HG02642 (cell line): ENCODE results near the gene MTCL3.
"Not testable (repeated sequence)": the region's sequence is repeated elsewhere in the genome, so short reads cannot be mapped to it uniquely, and the experiment has no call there.

Experiments used
- ATAC-seq: cut with Tn5 transposase; IDR thresholded peaks from one replicate; pipeline ENCODE4 v1.9.1; 2021; ENCODE audit warnings: mild to moderate bottlenecking; ENCODE audit not compliant: unreplicated experiment, poor library complexity

MTCL3 gene

GRCh38 chr6:127441881-127442280 lies 77.3 kb downstream of the MTCL3 start:
- ATAC-seq: no peak

DNA sequence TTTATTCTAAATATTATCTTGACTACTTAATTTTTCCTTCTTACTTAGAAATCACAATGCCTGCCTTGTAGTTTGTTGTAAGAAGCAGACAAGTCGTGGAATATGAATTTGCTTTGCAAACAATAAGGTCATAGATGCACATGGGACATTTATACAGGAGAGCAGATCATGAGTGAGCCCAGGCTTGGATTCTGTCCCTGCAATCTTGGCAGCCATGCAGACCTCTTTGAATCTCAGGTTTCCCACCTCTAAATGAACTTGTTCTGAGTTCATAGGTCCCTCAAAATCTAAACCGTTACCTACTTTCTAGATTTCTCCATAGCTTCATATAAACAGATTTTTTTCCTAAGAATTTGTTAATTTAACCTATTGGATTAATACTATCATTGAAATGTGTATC lies 79.4 kb downstream of the MTCL3 start:
- ATAC-seq: no peak

- no peak for ATAC-seq
Measured at GRCh38 chr6:127436578-127437110, 82.5 kb downstream of the MTCL3 start.

DNA sequence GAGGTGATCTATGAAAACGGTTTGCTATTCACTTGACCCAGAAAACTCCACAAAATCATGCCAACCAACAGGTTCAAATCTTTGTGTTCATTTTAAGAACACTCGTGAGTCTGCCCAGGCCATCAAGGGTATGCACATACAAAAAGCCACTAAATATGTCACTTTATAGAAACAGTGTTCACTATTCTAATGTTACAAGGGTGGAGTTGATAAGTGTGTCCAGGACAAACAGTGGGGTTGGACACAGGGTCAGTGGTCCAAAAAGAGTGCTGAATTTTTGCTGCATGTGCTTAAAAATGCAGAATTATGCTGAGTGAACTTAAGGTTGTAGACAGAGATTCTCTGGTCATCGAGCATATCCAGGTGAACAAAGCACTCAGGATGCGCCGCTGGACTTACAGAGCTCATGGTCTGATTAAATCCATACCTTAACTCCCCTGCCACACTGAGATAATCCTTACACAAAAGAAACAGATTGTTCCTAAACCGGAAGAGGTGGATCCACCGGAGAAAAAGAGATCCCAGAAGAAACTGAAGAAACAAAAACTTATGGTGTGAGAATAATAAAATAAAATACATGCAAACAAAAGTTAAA lies 83.4 kb downstream of the MTCL3 start:
- ATAC-seq: no peak

DNA sequence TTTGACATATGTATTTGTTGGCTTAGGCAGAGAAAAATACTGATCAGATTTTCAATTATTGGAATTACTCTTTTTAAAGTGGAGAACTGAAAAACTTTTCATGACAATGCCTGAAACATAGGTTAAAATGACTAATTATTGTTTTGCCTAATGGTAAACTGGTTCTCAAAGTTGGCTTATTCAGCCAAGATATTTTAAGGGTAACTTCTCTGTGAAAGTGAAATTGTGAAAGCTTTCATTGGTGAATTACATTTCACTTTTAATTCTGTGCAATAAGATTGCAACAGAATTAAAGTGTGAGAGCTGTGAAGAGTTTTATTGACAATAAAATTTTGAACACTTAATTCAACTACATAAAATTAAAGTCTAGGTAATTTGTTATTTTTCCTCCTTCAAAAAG lies 84.5 kb downstream of the MTCL3 start:
- no peak for ATAC-seq

DNA sequence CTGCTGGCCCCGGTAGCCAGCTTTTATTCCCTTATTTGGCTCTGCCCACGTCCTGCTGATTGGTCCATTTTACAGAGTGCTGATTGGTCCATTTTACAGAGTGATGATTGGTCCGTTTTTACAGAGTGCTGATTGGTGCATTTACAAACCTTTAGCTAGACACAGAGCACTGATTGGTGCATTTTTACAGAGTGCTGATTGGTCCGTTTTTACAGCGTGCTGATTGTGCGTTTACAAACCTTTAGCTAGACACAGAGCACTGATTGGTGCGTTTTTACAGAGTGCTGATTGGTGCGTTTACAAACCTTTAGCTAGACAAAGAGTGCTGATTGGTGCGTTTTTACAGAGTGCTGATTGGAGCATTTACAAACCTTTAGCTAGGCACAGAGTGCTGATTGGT lies 90.6 kb downstream of the MTCL3 start:
- ATAC-seq: not testable (repeated sequence)

GRCh38 chr6:127423921-127424320 lies 95.2 kb downstream of the MTCL3 start:
- no peak for ATAC-seq
